NCI-H2196 treated with DMSO at 0.1 percent for 48 hours (cell line): ENCODE measurements around the gene CDK11A.
"Not testable (repeated sequence)": the region's sequence is repeated elsewhere in the genome, so short reads cannot be mapped to it uniquely, and the experiment has no call there.

ENCODE experiments used
- DNase-seq: peaks from one replicate; lab custom pipeline; 2025; ENCODE audit not compliant: unreplicated experiment; lab: John Stamatoyannopoulos, UW

CDK11A gene

GRCh38 chr1:1754051-1754815 lies 30.1 kb upstream of the CDK11A start:
- DNase-seq: no peak

GRCh38 chr1:1753607-1754005 lies 29.4 kb upstream of the CDK11A start:
- no peak for DNase-seq

GRCh38 chr1:1752636-1753606 lies 28.8 kb upstream of the CDK11A start:
- no peak for DNase-seq

GRCh38 chr1:1752190-1752589 lies 28.0 kb upstream of the CDK11A start:
- no peak for DNase-seq

GRCh38 chr1:1749941-1750340 lies 25.8 kb upstream of the CDK11A start:
- DNase-seq: not testable (repeated sequence)

- no peak for DNase-seq
These were observed 24.6 kb upstream of the CDK11A start for GRCh38 chr1:1748686-1749321.

- not testable (repeated sequence) for DNase-seq
These were observed 22.4 kb upstream of the CDK11A start for GRCh38 chr1:1746566-1746909.

GRCh38 chr1:1745651-1746565 lies 21.8 kb upstream of the CDK11A start:
- not testable (repeated sequence) for DNase-seq

- DNase-seq: not testable (repeated sequence)
These were observed 18.4 kb upstream of the CDK11A start for GRCh38 chr1:1742529-1742928.

GRCh38 chr1:1741013-1741412 lies 16.9 kb upstream of the CDK11A start:
- DNase-seq: not testable (repeated sequence)

- DNase-seq: not testable (repeated sequence)
These were observed 14.7 kb upstream of the CDK11A start for GRCh38 chr1:1738799-1739337.

GRCh38 chr1:1737675-1738590 lies 13.8 kb upstream of the CDK11A start:
- DNase-seq: not testable (repeated sequence)

GRCh38 chr1:1732381-1732780 lies 8.2 kb upstream of the CDK11A start:
- DNase-seq: no peak

GRCh38 chr1:1730870-1731269 lies 6.7 kb upstream of the CDK11A start:
- DNase-seq: no peak

GRCh38 chr1:1730230-1730629 lies 6.1 kb upstream of the CDK11A start:
- not testable (repeated sequence) for DNase-seq

GRCh38 chr1:1729116-1729816 lies 5.1 kb upstream of the CDK11A start:
- not testable (repeated sequence) for DNase-seq

GRCh38 chr1:1728308-1729005 lies 4.3 kb upstream of the CDK11A start:
- DNase-seq: not testable (repeated sequence)

- DNase-seq: not testable (repeated sequence)
These were observed 3.0 kb upstream of the CDK11A start for GRCh38 chr1:1727131-1727651.
